DMS153 (cell line): ENCODE data around the gene FAM177A1.

ENCODE experiments used
- DNase-seq: peaks from one replicate; lab custom pipeline; 2025; lab: John Stamatoyannopoulos, UW

The FAM177A1 gene

GRCh38 chr14:35123388-35123703 lies 77.3 kb downstream of the FAM177A1 start:
- DNase-seq: no peak

DNA sequence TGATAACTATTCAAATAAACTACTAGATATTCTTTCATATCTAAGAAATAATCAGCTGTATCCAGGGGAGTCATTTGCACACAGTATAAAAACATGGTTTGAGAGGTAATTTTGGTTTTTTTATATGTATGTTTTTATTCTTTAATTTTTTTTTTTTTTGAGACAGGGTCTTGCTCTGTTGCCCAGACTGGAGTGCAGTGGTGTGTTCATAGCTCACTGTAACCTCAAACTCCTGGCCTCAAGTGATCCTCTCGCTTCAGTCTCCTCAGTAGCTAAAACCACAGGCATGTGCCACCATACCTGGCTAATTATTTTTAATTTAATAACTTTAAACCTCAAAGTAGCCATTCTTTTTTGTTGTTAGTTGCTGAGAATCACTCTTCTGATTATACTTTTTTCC lies 78.1 kb downstream of the FAM177A1 start:
- no peak for DNase-seq
